ENCODE measurements around the gene SENP6.
A peak's percentile ranks its signal among the peaks of the same experiment; 100 is the strongest.

Gene SENP6

DNA sequence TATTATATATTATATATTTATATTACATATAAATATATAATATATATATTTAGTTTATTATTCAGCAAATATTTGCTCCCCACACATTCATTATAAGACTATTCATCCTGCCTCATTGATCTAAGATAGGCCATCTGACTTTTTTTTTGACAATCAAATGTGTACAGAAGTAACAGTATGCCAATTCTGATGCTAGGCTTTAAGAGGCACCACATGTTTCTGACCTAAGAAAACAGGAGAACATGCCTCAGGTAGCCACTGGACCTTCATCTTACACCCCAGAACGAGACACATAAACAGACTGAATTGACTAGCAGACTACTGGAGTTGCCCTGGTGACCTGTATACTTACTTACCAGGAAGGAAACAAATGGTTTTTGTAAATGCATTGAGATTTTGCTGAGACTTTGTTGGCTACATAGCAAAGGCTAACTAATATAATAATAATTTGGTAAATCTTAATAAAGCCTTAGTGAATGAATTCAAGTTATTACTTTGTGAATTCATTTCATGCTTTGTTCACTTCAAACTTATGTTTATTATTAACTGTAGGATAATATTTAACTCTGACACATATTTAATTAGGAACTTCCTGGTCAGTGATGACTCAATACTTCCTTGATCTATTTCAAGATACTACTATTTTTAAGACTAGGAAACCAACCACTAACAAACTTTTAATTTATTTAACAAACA, 134.0 kb downstream of the SENP6 start:
- Mint-ChIP-seq H3K4me3 (no peak overlapping the region), H3K36me3 (ENCODE audit: low read depth) (no peaks in the 10 kb centered on the region), H3K9me3 (no peaks in the 10 kb centered on the region), H3K27me3 (peaks cover 17% of the 10 kb centered on the region), H3K27ac (no peak overlapping the region), H3K4me1 (ENCODE audit: low read depth) (no peaks in the 10 kb centered on the region)

- H3K4me3 Mint-ChIP-seq, result no peak overlapping the region
- no peak overlapping the region for H3K27ac Mint-ChIP-seq
- H3K4me1 Mint-ChIP-seq (ENCODE audit: low read depth), result peaks cover 8% of the 10 kb centered on the region
- H3K27me3 Mint-ChIP-seq, result peaks cover 51% of the 10 kb centered on the region
- no peaks in the 10 kb centered on the region for H3K9me3 Mint-ChIP-seq
- no peaks in the 10 kb centered on the region for H3K36me3 Mint-ChIP-seq (ENCODE audit: low read depth)
Observed at GRCh38 chr6:75743971-75744370, 142.3 kb downstream of the SENP6 start.

- Mint-ChIP-seq H3K36me3 (ENCODE audit: low read depth) (no peaks in the 10 kb centered on the region), H3K4me1 (ENCODE audit: low read depth) (peaks cover 12% of the 10 kb centered on the region), H3K4me3 (no peak overlapping the region), H3K27me3 (peaks cover 54% of the 10 kb centered on the region), H3K27ac (no peak overlapping the region), H3K9me3 (no peaks in the 10 kb centered on the region)
Observed at GRCh38 chr6:75745404-75745803, 143.7 kb downstream of the SENP6 start.

GRCh38 chr6:75746221-75746620, 144.5 kb downstream of the SENP6 start:
- Mint-ChIP-seq H3K36me3 (ENCODE audit: low read depth) (no peaks in the 10 kb centered on the region), H3K9me3 (no peaks in the 10 kb centered on the region), H3K4me1 (ENCODE audit: low read depth) (peaks cover 12% of the 10 kb centered on the region), H3K27me3 (peaks cover 62% of the 10 kb centered on the region), H3K27ac (no peak overlapping the region), H3K4me3 (no peak overlapping the region)

- Mint-ChIP-seq H3K27me3 (peaks cover 63% of the 10 kb centered on the region), H3K36me3 (ENCODE audit: low read depth) (no peaks in the 10 kb centered on the region), H3K9me3 (no peaks in the 10 kb centered on the region), H3K4me3 (peak overlapping the region; percentile 38), H3K4me1 (ENCODE audit: low read depth) (peaks cover 16% of the 10 kb centered on the region), H3K27ac (no peak overlapping the region)
Observed at GRCh38 chr6:75747152-75747992, 145.7 kb downstream of the SENP6 start.

DNA sequence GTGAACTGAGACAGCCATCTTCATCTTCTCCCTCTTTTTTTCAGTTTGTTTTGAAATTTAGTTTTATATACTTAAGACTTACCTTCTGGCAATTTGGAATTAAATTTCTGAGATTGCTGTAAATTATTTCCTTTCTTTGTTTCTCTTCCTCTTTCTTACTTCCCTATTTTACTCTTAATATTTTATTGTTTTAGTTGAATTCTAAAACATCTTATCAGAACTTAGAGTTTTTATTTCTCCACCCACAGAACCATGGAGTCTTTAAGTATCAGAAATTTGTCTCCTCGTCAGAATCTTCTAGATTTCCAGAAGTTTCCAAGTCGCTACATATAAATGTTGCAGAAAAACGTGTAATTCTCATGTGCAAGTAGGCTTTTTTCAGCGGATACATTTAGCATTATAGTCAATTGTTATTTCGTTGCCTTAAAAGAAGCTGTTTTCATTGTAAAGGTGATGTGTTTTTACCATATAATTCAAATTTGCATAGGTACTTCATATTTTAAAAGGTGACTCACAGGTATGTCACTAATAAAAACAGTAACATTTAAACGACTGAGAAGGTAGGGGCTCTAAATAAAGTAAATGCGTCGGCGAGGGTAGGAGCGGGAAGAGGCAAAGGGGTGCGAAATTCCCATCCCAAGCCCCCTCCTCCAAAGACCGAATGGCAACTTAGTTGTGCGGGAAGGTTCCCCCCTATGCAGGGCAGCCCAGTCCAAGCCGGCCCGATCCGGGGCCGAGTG, 146.5 kb downstream of the SENP6 start:
- Mint-ChIP-seq H3K27ac (no peak overlapping the region), H3K27me3 (peaks cover 68% of the 10 kb centered on the region), H3K36me3 (ENCODE audit: low read depth) (no peaks in the 10 kb centered on the region), H3K9me3 (no peaks in the 10 kb centered on the region), H3K4me3 (peak overlapping the region; percentile 81), H3K4me1 (ENCODE audit: low read depth) (peaks cover 16% of the 10 kb centered on the region)

GRCh38 chr6:75748743-75749538, 147.3 kb downstream of the SENP6 start, which contains the start of gene MYO6:
Gene MYO6 (plus strand): TSS chr6:75749239. CDS start chr6:75817548, 68,309 bp downstream.
- Mint-ChIP-seq H3K4me3 (peak within 1 kb of the TSS; percentile 91), H3K27ac (peak within 1 kb of the TSS; percentile 61), H3K4me1 (ENCODE audit: low read depth) (peaks cover 16% of the 10 kb centered on the region), H3K27me3 (peaks cover 66% of the 10 kb centered on the region), H3K36me3 (ENCODE audit: low read depth) (no peaks in the 10 kb centered on the region), H3K9me3 (no peaks in the 10 kb centered on the region)

DNA sequence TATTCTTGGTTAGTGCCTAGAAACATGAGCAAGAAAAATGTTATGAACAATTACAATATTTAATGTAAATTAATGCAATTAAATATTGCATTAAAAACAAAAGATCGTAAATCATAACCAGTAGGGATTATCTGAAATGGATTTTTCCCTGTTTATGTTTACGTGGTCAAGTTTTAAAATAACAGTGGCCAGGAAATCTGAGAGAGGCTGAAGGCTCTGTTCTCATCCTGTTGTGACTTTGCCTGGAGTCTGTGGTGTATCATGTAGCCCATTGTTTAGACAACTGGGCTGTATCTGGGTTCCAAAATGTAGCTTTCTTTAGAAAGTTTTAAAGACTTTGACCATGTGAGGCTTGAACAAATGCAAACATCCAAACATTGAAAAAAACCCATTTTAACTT, 149.8 kb downstream of the SENP6 start:
- Mint-ChIP-seq H3K4me3 (no peak overlapping the region), H3K9me3 (no peaks in the 10 kb centered on the region), H3K27me3 (peaks cover 59% of the 10 kb centered on the region), H3K4me1 (ENCODE audit: low read depth) (peaks cover 16% of the 10 kb centered on the region), H3K36me3 (ENCODE audit: low read depth) (no peaks in the 10 kb centered on the region), H3K27ac (no peak overlapping the region)

DNA sequence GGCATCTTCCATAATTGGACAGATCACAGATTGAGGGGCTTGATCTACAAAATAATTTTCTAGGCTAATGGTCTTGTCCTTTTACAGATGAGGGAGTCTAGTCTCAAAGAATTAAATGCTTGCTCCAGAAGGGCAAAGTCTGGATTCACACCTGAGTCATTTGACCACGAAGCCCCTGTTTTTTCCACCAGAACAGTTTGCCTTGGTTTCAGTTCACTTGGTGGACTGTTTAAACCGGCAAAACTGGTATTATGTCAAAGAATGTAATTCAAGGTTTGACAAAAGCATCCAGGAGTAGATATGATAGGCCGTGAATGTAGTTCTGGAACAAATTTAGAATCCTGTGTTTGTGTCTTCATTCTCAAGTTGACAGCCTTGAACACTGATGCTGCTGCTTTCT, 150.7 kb downstream of the SENP6 start:
- Mint-ChIP-seq H3K4me3 (no peak overlapping the region), H3K27ac (no peak overlapping the region), H3K36me3 (ENCODE audit: low read depth) (no peaks in the 10 kb centered on the region), H3K9me3 (no peaks in the 10 kb centered on the region), H3K27me3 (peaks cover 56% of the 10 kb centered on the region), H3K4me1 (ENCODE audit: low read depth) (peaks cover 16% of the 10 kb centered on the region)

DNA sequence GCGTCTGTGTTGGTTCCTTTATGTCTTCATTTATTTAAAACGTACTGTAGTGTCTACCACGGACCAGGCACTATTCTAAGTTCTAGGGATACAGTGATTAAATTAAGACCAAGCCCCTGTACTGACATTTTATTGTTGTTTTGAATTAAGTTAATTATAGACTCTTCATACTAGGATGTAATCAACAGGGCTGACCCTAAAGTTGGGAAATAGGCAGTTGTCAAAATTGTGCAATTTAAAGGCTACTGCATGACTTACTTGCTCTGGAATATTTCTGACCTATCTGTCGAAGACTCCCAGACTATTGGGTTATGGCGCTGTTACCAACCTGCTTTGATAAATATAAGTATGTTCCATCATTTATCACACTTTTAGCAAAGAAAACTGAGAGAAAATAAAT, 154.0 kb downstream of the SENP6 start:
- Mint-ChIP-seq H3K4me1 (ENCODE audit: low read depth) (peaks cover 3% of the 10 kb centered on the region), H3K27ac (no peak overlapping the region), H3K4me3 (no peak overlapping the region), H3K36me3 (ENCODE audit: low read depth) (no peaks in the 10 kb centered on the region), H3K27me3 (peaks cover 56% of the 10 kb centered on the region), H3K9me3 (no peaks in the 10 kb centered on the region)

GRCh38 chr6:75757295-75757694, 155.6 kb downstream of the SENP6 start:
- Mint-ChIP-seq H3K4me1 (ENCODE audit: low read depth) (peaks cover under 1% of the 10 kb centered on the region), H3K27ac (no peak overlapping the region), H3K27me3 (peaks cover 56% of the 10 kb centered on the region)

GRCh38 chr6:75758061-75758460, 156.4 kb downstream of the SENP6 start:
- Mint-ChIP-seq H3K36me3 (ENCODE audit: low read depth) (no peaks in the 10 kb centered on the region), H3K4me1 (ENCODE audit: low read depth) (no peaks in the 10 kb centered on the region), H3K27me3 (peaks cover 50% of the 10 kb centered on the region), H3K4me3 (no peak overlapping the region), H3K27ac (no peak overlapping the region), H3K9me3 (no peaks in the 10 kb centered on the region)

More at GRCh38 chr6:75757295-75757694, 155.6 kb downstream of the SENP6 start:
- Mint-ChIP-seq H3K36me3 (ENCODE audit: low read depth) (no peaks in the 10 kb centered on the region), H3K4me3 (no peak overlapping the region), H3K9me3 (no peaks in the 10 kb centered on the region)

- Mint-ChIP-seq H3K27ac (no peak overlapping the region), H3K4me1 (ENCODE audit: low read depth) (no peaks in the 10 kb centered on the region), H3K27me3 (peaks cover 48% of the 10 kb centered on the region), H3K36me3 (ENCODE audit: low read depth) (no peaks in the 10 kb centered on the region), H3K9me3 (no peaks in the 10 kb centered on the region), H3K4me3 (no peak overlapping the region)
Observed at GRCh38 chr6:75759207-75759606, 157.5 kb downstream of the SENP6 start.

DNA sequence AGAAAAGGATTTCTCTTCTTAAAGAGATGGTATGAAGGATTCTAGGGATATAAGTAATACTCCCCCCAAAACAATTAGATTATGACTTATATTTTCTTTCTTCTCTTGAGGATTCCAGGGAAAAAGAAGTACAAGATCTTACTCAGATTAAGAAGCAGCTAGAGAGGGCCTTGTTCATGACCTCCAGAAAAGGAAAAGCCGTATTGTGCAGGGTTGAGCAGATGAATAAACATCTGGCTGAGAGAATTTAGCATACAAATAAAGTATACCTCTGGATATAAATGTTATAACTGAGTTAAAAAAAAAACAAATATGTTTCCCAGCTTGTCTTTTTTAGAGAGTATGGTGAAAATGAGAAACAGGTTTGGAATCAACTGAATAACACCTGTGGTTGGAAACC, 158.6 kb downstream of the SENP6 start:
- Mint-ChIP-seq H3K9me3 (no peaks in the 10 kb centered on the region), H3K36me3 (ENCODE audit: low read depth) (no peaks in the 10 kb centered on the region), H3K27ac (no peak overlapping the region), H3K27me3 (peaks cover 44% of the 10 kb centered on the region), H3K4me3 (no peak overlapping the region), H3K4me1 (ENCODE audit: low read depth) (no peaks in the 10 kb centered on the region)

Measured in stimulated activated naive CD8-positive, alpha-beta T cell treated with anti-CD3 and anti-CD28 coated beads, Interleukin-15, Interleukin-2, amounts not matched to agents 100 ng/mL and 50 ng/mL, for 24 hours (primary cell).